GM21576 (cell line): ENCODE data around the gene SH2D4B.
A peak's percentile ranks its signal among the peaks of the same experiment; 100 is the strongest.

Experiments
- ATAC-seq: cut with Tn5 transposase; IDR thresholded peaks from one replicate; pipeline ENCODE4 v1.9.1; 2021; ENCODE audit warnings: mild to moderate bottlenecking, moderate library complexity; ENCODE audit not compliant: unreplicated experiment

The SH2D4B gene

GRCh38 chr10:80622153-80622552, 84.5 kb downstream of the SH2D4B start:
- ATAC-seq, result no peak

- no peak for ATAC-seq
These were observed 92.6 kb downstream of the SH2D4B start for GRCh38 chr10:80630324-80630723.

- ATAC-seq, result no peak
These were observed 95.0 kb downstream of the SH2D4B start for GRCh38 chr10:80632742-80633141.

GRCh38 chr10:80633383-80633860, 95.7 kb downstream of the SH2D4B start:
- no peak for ATAC-seq

GRCh38 chr10:80633910-80634309, 96.2 kb downstream of the SH2D4B start:
- no peak for ATAC-seq

- ATAC-seq, result no peak
These were observed 105.0 kb downstream of the SH2D4B start for GRCh38 chr10:80642661-80643060.

- no peak for ATAC-seq
These were observed 108.7 kb downstream of the SH2D4B start for GRCh38 chr10:80646366-80646765.

- ATAC-seq, result no peak
These were observed 109.6 kb downstream of the SH2D4B start for GRCh38 chr10:80647173-80647833.

GRCh38 chr10:80648106-80648505, 110.4 kb downstream of the SH2D4B start:
- no peak for ATAC-seq

GRCh38 chr10:80649183-80649582, 111.5 kb downstream of the SH2D4B start:
- ATAC-seq, result no peak

- no peak for ATAC-seq
These were observed 118.2 kb downstream of the SH2D4B start for GRCh38 chr10:80655898-80656297.

- no peak for ATAC-seq
These were observed 120.4 kb downstream of the SH2D4B start for GRCh38 chr10:80658068-80658467.

GRCh38 chr10:80659289-80659688, 121.6 kb downstream of the SH2D4B start:
- ATAC-seq, result no peak

GRCh38 chr10:80660266-80660665, 122.6 kb downstream of the SH2D4B start:
- no peak for ATAC-seq

- ATAC-seq, result no peak
These were observed 123.0 kb downstream of the SH2D4B start for GRCh38 chr10:80660736-80661135.

- ATAC-seq, result no peak
These were observed 123.8 kb downstream of the SH2D4B start for GRCh38 chr10:80661526-80661925.

GRCh38 chr10:80662429-80663261, 124.9 kb downstream of the SH2D4B start:
- peak; percentile 67 for ATAC-seq

GRCh38 chr10:80664071-80664680, 126.5 kb downstream of the SH2D4B start:
- ATAC-seq, result peak; percentile 61

GRCh38 chr10:80669485-80669884, 131.8 kb downstream of the SH2D4B start:
- ATAC-seq, result no peak

GRCh38 chr10:80670774-80671173, 133.1 kb downstream of the SH2D4B start:
- no peak for ATAC-seq

- ATAC-seq, result no peak
These were observed 134.1 kb downstream of the SH2D4B start for GRCh38 chr10:80671847-80672246.

- no peak for ATAC-seq
These were observed 134.9 kb downstream of the SH2D4B start for GRCh38 chr10:80672613-80673012.
